GM21825 (cell line): ENCODE measurements around the gene RAB6B.

ENCODE experiments used
- ATAC-seq: cut with Tn5 transposase; IDR thresholded peaks from one replicate; pipeline ENCODE4 v1.9.1; 2021; ENCODE audit warnings: mild to moderate bottlenecking, moderate library complexity; ENCODE audit not compliant: unreplicated experiment

Gene RAB6B

GRCh38 chr3:133881939-133882825, 13.5 kb downstream of the RAB6B start:
- no peak for ATAC-seq

- no peak for ATAC-seq
These were observed 14.2 kb downstream of the RAB6B start for GRCh38 chr3:133881492-133881891.

- no peak for ATAC-seq
These were observed 14.7 kb downstream of the RAB6B start for GRCh38 chr3:133880886-133881455.

- ATAC-seq: no peak
These were observed 15.4 kb downstream of the RAB6B start for GRCh38 chr3:133880287-133880686.

GRCh38 chr3:133878518-133878917, 17.2 kb downstream of the RAB6B start:
- no peak for ATAC-seq

GRCh38 chr3:133877221-133877620, 18.5 kb downstream of the RAB6B start:
- ATAC-seq: no peak

GRCh38 chr3:133874761-133875438, 20.8 kb downstream of the RAB6B start:
- ATAC-seq: no peak

- no peak for ATAC-seq
These were observed 21.3 kb downstream of the RAB6B start for GRCh38 chr3:133874344-133874743.

GRCh38 chr3:133872781-133873180, 22.9 kb downstream of the RAB6B start:
- ATAC-seq: no peak

- no peak for ATAC-seq
These were observed 23.5 kb downstream of the RAB6B start for GRCh38 chr3:133872161-133872560.

- ATAC-seq: no peak
These were observed 24.2 kb downstream of the RAB6B start for GRCh38 chr3:133871368-133872090.

GRCh38 chr3:133870822-133871221, 24.9 kb downstream of the RAB6B start:
- ATAC-seq: no peak

- ATAC-seq: no peak
These were observed 26.1 kb downstream of the RAB6B start for GRCh38 chr3:133869586-133869985.

- ATAC-seq: no peak
These were observed 26.8 kb downstream of the RAB6B start for GRCh38 chr3:133868758-133869475.

GRCh38 chr3:133868186-133868585, 27.5 kb downstream of the RAB6B start:
- ATAC-seq: no peak

- no peak for ATAC-seq
These were observed 29.5 kb downstream of the RAB6B start for GRCh38 chr3:133866141-133866540.

- no peak for ATAC-seq
These were observed 30.4 kb downstream of the RAB6B start for GRCh38 chr3:133865136-133865855.

- no peak for ATAC-seq
These were observed 31.1 kb downstream of the RAB6B start for GRCh38 chr3:133864616-133865015.

- ATAC-seq: no peak
These were observed 31.8 kb downstream of the RAB6B start for GRCh38 chr3:133863911-133864310.

- ATAC-seq: no peak
These were observed 33.5 kb downstream of the RAB6B start for GRCh38 chr3:133862161-133862560.
